ENCODE measurements around the gene GCN1.

GRCh38 chr12:120211243-120211903 lies 16.9 kb upstream of the GCN1 start:
- TF ChIP-seq TAF1 (IDR thresholded peaks at IDR 0.05; ENCODE audit: low read depth, low read length) (no peak), POLR2AphosphoS5 (IDR thresholded peaks at IDR 0.05; ENCODE audit: low read depth, low read length) (no peak), POU2F2 (IDR thresholded peaks at IDR 0.05; ENCODE audit: low read depth, low read length) (no peak), POLR2A (IDR thresholded peaks at IDR 0.05; ENCODE audit: low read depth, low read length) (no peak), PAX5 (IDR thresholded peaks at IDR 0.05; ENCODE audit: insufficient read depth, low read length, severe bottlenecking) (no peak)
